ENCODE measurements around the gene HOXC5. TPM values are rescaled to one million over a fixed set of nuclear protein-coding genes. Genes with fewer than 3 reads are reported as not detected.

The HOXC5 gene
- total RNA-seq, 1 experiment from 2014 or later = 3.4 TPM

- Mint-ChIP-seq H3K9me3 (ENCODE audit: unreplicated experiment) (no peaks in the 10 kb centered on the region), H3K36me3 (ENCODE audit: insufficient read depth, unreplicated experiment) (peaks cover 6% of the 10 kb centered on the region), H3K4me3 (ENCODE audit: unreplicated experiment) (peak overlapping the region; percentile 87), H3K27ac (ENCODE audit: unreplicated experiment) (peak overlapping the region; percentile 58), H3K4me1 (ENCODE audit: low read depth, unreplicated experiment) (peaks cover 9% of the 10 kb centered on the region), H3K27me3 (ENCODE audit: insufficient read depth, unreplicated experiment) (no peaks in the 10 kb centered on the region)
- peak; percentile 82 to 92 for DNase-seq
- Histone ChIP-seq H3K27me3 (replicated peaks; ENCODE audit: control insufficient read depth, insufficient read depth, low read length) (no peaks in the 10 kb centered on the region), H3K4me1 (peaks cover 41% of the 10 kb centered on the region), H3K36me3 (ENCODE audit: control insufficient read depth, insufficient read depth, low read length) (no peaks in the 10 kb centered on the region), H3K4me3 (ENCODE audit: low read depth, low read length) (peak overlapping the region; percentile 53), H3K9me3 (no peaks in the 10 kb centered on the region)
- TSS peak; percentile 80 for BruUV-seq (replicated peaks)
- ChIA-PET POLR2A (interaction anchor here (0.5 to 2.1 kb wide), 6 partner anchors 11 to 825 kb away, joined by 3 to 25 read pairs (median 6); partner anchors contain the start of genes CSAD, HOXC5 and ZNF740), CTCF (interaction anchor here (0.6 to 5.3 kb wide), 26 partner anchors 8 to 319 kb away, joined by 3 to 84 read pairs (median 5); partner anchors contain the start of genes COPZ1, HOXC10, HOXC13 and HOXC5)
- intact Hi-C loops (cut with micrococcal nuclease; ENCODE audit: unreplicated experiment) = loop anchor here (1.0 kb wide), 7 partner anchors 22 to 209 kb away; partner anchors contain the start of gene HOXC6
- TF ChIP-seq, protein P1, sequence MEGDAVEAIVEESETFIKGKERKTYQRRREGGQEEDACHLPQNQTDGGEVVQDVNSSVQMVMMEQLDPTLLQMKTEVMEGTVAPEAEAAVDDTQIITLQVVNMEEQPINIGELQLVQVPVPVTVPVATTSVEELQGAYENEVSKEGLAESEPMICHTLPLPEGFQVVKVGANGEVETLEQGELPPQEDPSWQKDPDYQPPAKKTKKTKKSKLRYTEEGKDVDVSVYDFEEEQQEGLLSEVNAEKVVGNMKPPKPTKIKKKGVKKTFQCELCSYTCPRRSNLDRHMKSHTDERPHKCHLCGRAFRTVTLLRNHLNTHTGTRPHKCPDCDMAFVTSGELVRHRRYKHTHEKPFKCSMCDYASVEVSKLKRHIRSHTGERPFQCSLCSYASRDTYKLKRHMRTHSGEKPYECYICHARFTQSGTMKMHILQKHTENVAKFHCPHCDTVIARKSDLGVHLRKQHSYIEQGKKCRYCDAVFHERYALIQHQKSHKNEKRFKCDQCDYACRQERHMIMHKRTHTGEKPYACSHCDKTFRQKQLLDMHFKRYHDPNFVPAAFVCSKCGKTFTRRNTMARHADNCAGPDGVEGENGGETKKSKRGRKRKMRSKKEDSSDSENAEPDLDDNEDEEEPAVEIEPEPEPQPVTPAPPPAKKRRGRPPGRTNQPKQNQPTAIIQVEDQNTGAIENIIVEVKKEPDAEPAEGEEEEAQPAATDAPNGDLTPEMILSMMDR (IDR thresholded peaks at IDR 0.05; ENCODE audit: insufficient read depth in 1 of 2, low read depth in 1 of 2, low read length in 1 of 2, severe bottlenecking in 1 of 2, unreplicated experiment in 1 of 2) = peak; percentile 85 to 90
Observed at GRCh38 chr12:54005853-54006558, 26.8 kb upstream of the HOXC5 start.

DNA sequence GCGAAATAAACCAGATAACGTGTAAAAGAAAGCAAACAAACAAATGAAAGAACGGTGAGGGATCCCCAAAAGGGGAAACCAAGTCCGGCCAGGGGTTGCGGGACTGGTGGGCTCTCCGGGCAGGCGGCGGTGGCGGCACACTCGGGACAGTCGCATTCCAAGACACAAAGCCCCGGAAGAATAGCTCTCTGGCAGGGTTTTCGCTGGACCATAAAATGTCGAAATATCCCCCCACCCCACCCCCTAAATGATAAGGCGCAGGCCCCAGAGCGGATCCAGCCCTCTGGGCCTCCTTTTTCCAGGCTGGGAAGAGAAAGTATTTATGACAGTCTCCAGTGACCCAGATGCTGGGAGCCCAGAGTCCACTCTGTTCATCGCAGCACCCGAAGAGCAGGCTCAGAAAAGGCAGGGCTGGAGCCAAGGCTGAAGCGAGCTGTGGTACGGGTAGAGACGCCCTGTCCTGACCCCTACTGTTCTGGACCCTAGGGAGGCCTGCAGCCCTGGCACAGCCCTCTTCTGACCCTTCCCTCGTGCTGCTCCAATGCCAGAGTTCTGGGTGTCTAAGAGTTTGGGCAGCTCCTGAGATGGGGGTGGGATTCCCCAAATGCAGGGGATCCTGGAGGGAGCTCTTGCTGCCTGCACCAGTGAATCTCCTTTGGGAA, 26.2 kb upstream of the HOXC5 start:
- intact Hi-C loops (cut with micrococcal nuclease; ENCODE audit: unreplicated experiment) = loop anchor here (1.0 kb wide), 7 partner anchors 22 to 209 kb away; partner anchors contain the start of gene HOXC6
- Histone ChIP-seq H3K9me3 (no peaks in the 10 kb centered on the region), H3K4me1 (peaks cover 47% of the 10 kb centered on the region), H3K4me3 (ENCODE audit: low read depth, low read length) (peak overlapping the region; percentile 53), H3K27me3 (replicated peaks; ENCODE audit: control insufficient read depth, insufficient read depth, low read length) (no peaks in the 10 kb centered on the region), H3K36me3 (ENCODE audit: control insufficient read depth, insufficient read depth, low read length) (no peaks in the 10 kb centered on the region)
- Mint-ChIP-seq H3K36me3 (ENCODE audit: insufficient read depth, unreplicated experiment) (peaks cover 6% of the 10 kb centered on the region), H3K4me1 (ENCODE audit: low read depth, unreplicated experiment) (peaks cover 16% of the 10 kb centered on the region), H3K4me3 (ENCODE audit: unreplicated experiment) (peak overlapping the region; percentile 87), H3K27me3 (ENCODE audit: insufficient read depth, unreplicated experiment) (no peaks in the 10 kb centered on the region), H3K9me3 (ENCODE audit: unreplicated experiment) (no peaks in the 10 kb centered on the region), H3K27ac (ENCODE audit: unreplicated experiment) (peak overlapping the region; percentile 58)
- TF ChIP-seq, protein P1 (IDR thresholded peaks at IDR 0.05; ENCODE audit: insufficient read depth in 1 of 2, low read depth in 1 of 2, low read length in 1 of 2, severe bottlenecking in 1 of 2, unreplicated experiment in 1 of 2) = peak in 1 of 2 experiments; percentile 2
- CTCF ChIA-PET = interaction anchor here (0.6 to 5.3 kb wide), 21 partner anchors 10 to 381 kb away, joined by 3 to 84 read pairs (median 8); partner anchors contain the start of genes ATF7, HOXC10, HOXC5 and HOXC6
- peak; percentile 74 to 84 for DNase-seq
- POLR2A ChIA-PET = interaction anchor here (0.5 to 2.1 kb wide), 8 partner anchors 10 to 826 kb away, joined by 3 to 27 read pairs (median 7); partner anchors contain the start of genes CSAD, HOXC5 and ZNF740
- BruUV-seq (replicated peaks) = no TSS peak

All from Caco-2 (cell line).